GM10248 (cell line): ENCODE data around the gene GFM1.

Source experiments
- CTCF ChIA-PET: fragments of 300-600 bp; sonication (Branson Sonifier 250); formaldehyde crosslinking; extraction: SDS; loops from one replicate; lab custom pipeline; 2021; ENCODE audit warnings: antibody characterized with exemption; lab: Yijun Ruan, JAX
- POLR2A ChIA-PET: fragments of 350-650 bp; sonication (Branson Sonifier 250); formaldehyde crosslinking; extraction: SDS; loops from one replicate; lab custom pipeline; 2020; ENCODE audit warnings: antibody characterized with exemption; lab: Yijun Ruan, JAX
- DNase-seq: peaks from one replicate; pipeline ENCODE4 v3.0.0; 2012; ENCODE audit errors: extremely low spot score
- CTCF ChIP-seq: IDR thresholded peaks from 2 replicates; pipeline ENCODE4 v1.5.1; 2012; ENCODE audit warnings: mild to moderate bottlenecking, low read depth; ENCODE audit errors: extremely low read depth, missing control alignments, control extremely low read depth

GFM1 gene

GRCh38 chr3:158739661-158740060 lies 95.3 kb downstream of the GFM1 start:
- POLR2A ChIA-PET = no interaction called here
- CTCF ChIA-PET = interaction anchor here (4.8 kb wide), 1 partner anchor 11 kb away, joined by 40 read pairs; no protein-coding TSS in a partner anchor
- DNase-seq = no peak
- no peak for TF ChIP-seq CTCF
